SK-N-SH (cell line): ENCODE results near the gene CSNK1D.

ENCODE experiments used
- TF ChIP-seq, protein P1 (sequence below): IDR thresholded peaks from 2 replicates; pipeline ENCODE4 v1.4.0; 2012; ENCODE audit warnings: low read depth, borderline replicate concordance
- TF ChIP-seq, protein P2 (sequence below): fragments of 200-600 bp; sonication (generic); IDR thresholded peaks from 2 replicates; pipeline ENCODE4 v1.6.1; 2017; ENCODE audit warnings: antibody characterized with exemption, mild to moderate bottlenecking, moderate library complexity

DNA sequence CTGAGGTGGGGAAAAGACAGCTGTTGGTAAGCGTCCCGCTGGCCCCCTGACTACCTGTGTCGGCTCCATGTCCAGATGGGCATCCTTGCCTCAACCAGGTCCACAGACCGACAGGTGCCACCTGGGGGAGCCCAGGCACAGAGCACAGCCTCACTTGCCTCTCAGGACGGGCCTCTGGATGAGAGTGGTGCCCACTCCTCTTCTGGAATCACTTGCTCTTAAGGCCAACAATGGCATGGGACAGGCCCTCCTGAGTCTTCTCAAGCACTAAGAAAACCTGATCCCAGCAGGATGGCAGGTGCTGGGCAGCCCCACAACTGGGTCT, 27.5 kb downstream of the CSNK1D start:
- TF ChIP-seq, protein P1, sequence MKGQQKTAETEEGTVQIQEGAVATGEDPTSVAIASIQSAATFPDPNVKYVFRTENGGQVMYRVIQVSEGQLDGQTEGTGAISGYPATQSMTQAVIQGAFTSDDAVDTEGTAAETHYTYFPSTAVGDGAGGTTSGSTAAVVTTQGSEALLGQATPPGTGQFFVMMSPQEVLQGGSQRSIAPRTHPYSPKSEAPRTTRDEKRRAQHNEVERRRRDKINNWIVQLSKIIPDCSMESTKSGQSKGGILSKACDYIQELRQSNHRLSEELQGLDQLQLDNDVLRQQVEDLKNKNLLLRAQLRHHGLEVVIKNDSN, result no peak
- TF ChIP-seq, protein P2, sequence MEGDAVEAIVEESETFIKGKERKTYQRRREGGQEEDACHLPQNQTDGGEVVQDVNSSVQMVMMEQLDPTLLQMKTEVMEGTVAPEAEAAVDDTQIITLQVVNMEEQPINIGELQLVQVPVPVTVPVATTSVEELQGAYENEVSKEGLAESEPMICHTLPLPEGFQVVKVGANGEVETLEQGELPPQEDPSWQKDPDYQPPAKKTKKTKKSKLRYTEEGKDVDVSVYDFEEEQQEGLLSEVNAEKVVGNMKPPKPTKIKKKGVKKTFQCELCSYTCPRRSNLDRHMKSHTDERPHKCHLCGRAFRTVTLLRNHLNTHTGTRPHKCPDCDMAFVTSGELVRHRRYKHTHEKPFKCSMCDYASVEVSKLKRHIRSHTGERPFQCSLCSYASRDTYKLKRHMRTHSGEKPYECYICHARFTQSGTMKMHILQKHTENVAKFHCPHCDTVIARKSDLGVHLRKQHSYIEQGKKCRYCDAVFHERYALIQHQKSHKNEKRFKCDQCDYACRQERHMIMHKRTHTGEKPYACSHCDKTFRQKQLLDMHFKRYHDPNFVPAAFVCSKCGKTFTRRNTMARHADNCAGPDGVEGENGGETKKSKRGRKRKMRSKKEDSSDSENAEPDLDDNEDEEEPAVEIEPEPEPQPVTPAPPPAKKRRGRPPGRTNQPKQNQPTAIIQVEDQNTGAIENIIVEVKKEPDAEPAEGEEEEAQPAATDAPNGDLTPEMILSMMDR, result no peak
